Measurements from ENCODE around the gene CNNM1. TPM values are rescaled to one million over a fixed set of nuclear protein-coding genes. Genes with fewer than 3 reads are reported as not detected.

The CNNM1 gene
- polyA plus RNA-seq, 1 donor, result 1.8 TPM

DNA sequence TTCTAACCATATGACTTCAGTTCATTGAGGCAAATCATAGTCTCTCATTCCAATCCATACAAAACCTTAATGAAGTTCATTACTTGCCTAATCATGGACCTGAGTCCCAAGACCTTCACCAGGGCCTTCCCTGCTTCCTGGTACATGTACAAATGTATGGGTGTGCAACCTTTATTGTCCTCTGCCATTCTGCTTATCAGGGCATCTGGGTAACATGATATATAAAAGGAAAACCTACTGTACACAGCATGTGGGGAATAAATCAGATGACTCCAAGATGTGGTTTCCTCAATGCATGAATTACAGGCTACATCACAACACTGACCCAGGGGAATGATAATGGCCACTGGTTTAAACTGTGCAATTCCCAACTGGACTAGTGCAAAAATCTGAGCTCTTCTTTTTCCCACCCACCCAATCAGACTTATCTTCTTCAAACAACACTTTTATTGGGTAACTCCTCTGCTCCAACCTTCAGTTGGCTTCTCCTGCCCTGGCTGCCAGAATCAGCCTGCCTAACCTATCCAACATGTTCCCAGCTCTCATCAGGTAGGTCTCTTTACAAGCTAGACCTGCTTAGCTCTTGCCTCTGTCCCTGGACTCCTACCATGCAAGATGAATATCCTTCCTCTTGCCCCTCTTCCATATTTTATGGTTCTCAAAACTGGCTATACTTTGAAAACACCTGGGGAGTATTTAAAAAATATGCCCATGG, 89.9 kb downstream of the CNNM1 start:
- DNase-seq, result no peak

DNA sequence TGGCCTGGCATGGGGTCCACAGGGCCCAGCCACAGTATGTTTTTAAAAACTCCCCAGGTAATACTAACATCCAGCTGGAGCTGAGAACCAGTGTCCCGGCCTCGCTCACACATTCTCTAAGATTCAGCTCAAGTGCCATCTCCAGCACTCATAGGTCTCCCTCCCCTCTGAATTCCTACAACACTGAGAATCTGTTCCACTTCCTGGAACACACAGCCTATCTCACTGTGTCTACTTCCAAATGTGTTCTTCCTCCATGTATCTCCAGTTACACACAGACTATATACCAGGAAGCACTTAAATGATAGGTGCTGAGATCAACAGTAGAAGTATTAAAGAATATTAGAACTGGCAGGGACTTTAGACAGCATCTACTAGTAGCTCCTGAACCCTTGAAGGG, 90.5 kb downstream of the CNNM1 start:
- no peak for DNase-seq

DNA sequence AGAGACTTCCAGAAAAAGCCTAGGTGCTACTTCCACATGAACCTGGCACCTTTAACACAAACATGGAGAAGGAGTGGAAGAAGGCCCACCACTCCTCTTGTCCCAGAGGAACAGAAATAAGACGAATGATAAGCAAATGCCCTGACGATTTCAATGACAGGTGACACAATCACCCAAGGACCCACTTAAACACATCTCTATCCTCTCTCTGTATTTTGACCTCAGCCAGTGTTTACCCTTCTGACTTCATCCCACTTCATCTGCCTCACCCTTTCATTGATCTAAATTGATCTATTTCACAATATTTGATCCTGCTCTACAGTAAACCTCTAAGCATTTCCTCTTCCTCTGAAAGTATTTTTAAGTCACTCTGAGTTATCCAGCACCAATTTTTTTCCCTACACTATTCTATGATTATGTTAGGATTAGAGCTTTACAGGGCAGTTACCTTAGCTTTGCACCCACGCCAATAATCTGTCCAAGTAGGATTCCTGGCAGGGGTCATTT, 92.1 kb downstream of the CNNM1 start:
- DNase-seq, result no peak

DNA sequence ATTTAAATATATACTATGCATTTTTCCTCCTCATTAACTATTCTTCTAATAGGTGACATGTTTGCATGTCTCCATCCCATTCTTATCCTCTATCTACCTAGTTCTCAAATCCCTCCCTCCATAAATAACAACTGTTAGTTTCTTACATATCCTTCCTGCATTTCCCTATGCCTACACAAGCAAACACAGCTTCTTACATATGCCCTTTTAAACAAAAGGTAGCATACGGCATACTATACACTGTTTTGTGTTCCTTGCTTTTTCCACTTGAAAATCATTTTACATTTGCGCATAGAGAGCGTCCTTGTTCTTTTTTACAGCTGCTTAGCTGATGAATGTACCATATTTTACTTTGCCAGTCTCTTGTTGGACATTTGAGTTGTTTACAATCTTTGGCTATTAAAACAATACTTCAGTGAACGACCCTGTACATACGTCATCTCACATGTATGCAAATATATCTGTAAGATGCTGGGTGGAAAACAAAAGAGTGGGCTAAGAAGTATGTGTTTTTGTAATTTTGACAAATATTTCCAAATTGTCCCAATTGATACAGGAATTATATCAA, 93.5 kb downstream of the CNNM1 start:
- DNase-seq, result no peak

DNA sequence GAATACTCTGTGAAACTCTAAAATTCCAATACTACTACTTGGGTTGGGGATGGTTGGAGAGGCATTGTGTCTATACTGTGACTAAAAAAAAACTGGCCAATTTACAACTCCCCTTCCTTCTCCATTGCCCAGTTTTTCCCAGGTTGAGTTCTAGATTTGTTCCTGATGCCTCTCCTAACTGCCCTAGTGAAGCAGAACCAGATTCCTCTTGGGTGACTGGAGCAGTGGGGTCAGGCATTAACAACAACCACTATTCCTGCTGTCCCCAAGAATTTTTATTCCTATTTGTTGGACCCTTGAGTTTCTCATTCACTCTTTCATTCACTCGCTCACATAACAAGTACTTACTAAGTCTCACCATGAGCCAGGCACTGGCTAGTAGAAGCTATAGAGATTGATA, 95.5 kb downstream of the CNNM1 start:
- no peak for DNase-seq

DNA sequence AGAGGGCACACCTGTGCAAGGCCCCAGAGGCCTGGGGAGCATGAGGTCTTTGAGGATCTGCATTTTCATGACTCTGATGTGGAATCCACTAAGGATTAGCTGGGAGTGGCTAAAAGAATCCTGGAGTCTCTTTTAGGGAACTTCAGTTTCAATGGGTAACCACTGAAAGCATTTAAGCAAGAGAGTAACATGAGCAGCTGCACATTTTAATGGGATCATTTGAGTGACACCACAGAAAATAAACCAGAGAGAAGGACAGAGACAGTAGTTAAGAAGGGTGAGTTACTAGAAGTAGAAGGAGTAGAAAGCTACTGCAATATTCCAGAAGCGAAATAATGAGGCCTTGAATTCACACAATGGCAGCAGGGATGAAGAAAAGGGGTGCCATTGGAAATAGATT, 96.0 kb downstream of the CNNM1 start:
- no peak for DNase-seq

DNA sequence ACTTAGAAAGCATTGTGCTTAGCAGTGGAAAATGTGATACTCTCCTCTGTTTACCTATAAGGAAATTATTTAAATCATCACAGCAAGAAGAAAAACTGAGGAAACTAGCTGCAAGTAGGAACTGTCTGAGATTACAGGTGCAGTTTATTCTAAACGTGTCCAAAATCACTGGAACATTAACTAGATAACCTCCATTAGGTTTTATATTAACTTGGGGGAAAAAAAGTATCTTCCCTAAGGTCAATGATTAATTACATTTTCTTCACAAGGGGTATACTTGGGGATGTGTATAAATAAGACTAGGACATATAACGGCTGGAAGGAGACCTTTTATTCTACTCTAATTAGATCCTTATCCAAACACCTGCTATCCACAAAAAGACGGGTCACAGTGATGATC, 97.5 kb downstream of the CNNM1 start:
- no peak for DNase-seq

DNA sequence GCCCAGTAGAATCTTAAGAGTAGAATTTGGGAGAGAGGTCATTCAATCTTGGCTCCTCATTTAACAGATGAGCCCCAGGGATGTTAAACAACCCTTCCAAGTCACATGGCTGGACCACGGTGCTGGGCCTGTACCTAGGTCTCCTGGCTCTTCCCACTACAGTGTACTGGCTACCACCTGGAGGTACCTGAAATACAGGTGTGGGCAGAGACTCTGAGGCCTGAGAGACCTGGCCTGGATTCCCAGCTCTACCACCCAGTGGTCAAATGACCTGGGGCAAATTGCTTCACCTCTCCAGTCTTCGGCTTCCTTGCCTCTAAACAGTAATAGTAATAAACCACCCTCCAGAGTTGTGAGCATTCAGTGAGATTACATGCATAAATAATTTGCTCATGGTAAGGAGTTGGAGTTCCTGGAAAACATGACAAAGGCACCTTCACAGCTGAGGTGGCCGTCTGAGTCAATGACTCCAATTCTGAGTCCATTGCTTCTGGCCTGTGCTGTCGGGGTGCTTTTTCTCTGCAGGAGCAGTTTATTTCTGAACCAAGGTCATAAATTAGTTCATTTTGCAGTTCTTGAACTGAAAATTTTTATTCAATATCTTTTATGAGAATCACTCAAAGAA, 98.5 kb downstream of the CNNM1 start:
- no peak for DNase-seq

DNA sequence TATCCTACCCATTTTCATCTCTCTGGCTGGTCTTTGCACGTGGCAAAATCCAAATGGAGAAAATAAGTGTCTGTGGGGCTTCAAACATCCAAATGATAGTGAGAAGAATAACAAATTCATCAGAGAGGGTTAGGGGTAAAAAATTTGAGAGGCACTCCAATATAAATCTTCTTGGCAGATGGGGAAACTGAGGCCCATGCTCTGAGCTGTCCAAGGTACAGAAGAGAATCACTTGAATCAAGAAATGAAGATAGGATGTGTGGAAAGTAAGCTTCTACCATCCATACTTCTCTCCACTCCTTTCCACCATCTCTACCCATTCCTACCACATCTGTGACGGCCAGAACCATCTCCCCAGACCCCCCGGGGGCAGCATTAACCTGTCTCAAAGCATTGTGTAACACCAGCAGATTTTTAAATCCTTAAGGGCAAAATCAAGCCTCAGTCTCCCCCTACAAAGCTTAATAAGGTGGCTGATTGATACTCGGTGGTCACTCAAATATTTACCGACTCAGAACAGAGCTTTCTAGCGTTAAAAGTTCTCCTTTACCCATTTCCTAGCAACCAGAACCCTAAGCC, 100.5 kb downstream of the CNNM1 start:
- DNase-seq, result no peak

DNA sequence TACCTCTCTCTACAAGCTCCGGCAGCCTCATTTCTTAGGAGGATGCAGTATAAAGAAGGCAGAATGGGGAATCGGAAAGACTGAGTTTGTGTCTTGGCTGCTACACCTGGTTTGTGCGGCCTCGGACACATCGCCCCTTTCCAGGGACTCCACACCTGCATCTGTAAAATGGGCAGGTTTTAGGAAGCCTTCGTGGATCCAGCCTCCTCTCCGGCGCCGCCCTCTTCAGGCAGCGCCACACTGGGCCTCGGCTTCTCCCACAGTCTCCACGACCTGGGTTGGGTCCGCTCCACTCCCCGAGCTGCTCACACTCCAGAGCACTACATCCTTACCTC, 100.9 kb downstream of the CNNM1 start:
- no peak for DNase-seq

DNA sequence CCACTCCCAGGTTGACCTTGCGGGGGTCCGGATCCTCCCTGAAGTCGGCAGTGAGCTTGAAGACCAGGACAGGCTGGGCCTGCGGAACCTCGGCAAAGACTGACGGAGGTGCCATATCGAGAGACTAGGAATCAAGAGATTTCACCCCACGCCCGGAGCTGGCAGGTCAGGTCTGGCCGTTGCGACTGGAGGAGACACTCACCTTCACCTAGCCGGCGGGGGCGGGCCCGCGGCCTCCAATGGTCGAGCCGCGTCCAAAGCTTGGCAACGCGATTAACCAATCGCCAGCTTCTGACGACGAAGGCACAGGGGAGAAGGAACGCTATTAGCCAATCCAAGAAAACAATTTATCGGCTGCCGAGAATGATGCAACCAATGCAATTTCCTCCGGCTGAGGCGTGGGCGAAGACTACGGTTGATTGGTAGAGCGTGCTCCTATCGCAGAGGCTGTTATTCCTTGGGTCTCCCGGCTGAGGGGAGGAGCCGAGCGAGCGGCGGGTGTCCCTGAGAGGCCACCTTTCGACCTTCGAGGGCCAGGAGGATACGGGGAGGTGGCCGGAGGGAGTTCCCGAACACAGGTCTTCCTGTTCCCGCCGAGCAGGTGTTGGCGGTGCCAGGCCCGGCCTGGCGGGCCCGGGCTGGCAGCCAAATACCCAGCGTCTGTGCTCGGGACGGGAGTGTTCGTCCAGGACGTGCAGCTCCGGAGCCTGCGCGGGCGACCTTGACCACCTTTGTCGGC, 101.5 kb downstream of the CNNM1 start, which contains the start of gene GOT1:
Gene GOT1, minus strand, starts transcription at position 174 of the 739 bp plus-strand sequence. Its CDS starts 59 bp downstream, at position 115.
- DNase-seq, result peak; percentile 99

DNA sequence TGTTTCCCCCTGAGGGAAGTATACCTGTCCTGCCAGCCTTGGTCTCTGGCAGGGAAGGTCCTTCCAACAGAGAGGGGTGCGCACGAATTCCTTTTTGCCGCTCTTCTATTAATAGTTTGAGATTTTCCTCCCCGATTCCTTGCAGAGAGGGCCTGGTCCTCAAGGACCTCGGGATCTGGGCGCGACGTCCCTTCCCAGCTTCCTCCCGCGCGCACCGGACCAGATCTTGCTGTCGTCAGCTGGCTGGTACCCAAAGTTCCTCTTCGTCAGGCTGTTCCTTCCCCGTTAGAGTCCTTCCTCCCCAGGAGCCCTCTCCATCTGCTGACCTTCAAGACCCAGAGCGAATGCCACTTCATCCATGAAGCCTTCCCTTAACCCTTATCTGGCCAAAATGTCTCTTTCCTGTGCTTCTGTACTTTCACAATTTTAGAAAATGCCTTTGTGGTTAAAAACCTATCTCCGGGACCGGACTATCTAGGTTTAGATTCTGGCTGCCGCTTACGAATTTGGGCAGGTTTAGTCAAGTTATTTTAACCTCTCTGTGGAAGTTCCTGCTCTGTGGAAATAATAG, 102.1 kb downstream of the CNNM1 start:
- no peak for DNase-seq

DNA sequence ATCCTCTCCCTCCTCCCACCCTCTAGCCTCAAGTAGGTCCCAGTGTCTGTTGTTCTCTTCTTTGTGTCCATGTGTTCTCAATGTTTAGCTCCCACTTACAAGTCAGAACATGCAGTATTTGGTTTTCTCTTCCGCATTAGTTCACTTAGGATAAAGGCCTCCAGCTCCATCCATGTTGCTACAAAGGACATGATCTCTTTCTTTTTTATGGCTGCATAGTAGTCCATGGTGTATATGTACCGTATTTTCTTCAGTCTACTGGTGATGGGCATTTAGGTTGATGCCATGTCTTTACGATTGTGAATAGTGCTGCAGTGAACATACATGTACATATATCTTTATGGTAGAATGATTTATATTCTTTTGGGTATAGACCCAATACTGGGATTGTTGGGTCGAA, 102.9 kb downstream of the CNNM1 start:
- DNase-seq, result no peak

DNA sequence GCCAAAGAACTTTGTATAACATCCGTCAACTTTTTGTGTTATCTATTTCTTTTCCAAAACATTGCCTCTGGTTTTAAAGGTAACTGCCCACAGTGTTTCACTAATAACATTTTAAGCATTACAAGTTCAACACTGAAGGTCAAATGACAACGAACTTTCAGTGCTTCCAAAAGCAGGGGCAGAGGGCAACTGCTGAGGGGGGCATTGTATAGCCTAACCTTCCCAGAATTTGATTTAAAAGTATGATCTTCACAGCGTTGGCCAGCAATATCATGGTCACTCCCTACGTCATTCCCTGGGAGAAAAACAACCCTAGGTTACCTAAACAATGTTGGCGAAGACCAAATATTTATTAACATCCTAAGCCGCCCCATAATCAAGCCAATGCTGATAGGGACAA, 103.7 kb downstream of the CNNM1 start:
- DNase-seq, result no peak

DNA sequence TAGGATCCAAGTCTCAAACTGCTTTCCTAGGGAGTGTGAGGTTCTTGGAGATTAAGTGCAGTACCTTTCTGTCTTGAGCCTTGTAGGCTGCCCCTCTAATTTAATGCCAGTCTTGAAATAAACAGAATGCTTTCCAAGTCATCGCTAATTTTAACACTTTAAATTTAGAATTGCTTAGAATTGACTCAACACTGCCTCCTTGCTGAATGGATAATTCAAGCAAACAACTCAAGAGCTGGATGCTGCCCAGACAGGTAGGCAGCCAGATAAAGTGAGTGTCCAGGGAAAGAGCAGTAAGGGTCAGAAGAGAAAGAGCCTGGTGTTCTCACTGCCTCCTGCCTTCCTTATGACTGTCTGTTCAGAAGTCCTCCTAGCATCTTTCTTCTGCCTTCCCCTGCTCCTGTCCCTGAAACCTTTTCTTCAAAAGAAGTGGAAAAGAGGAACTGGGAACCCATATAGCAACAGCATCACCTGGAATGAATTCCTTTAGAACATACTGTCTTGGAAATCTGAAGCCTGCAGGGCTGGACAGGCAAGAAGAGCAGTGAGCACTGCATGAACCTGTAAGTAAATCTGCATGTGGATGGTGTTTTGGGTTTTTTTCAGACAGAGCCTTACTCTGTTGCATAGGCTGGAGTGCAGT, 104.3 kb downstream of the CNNM1 start:
- no peak for DNase-seq

DNA sequence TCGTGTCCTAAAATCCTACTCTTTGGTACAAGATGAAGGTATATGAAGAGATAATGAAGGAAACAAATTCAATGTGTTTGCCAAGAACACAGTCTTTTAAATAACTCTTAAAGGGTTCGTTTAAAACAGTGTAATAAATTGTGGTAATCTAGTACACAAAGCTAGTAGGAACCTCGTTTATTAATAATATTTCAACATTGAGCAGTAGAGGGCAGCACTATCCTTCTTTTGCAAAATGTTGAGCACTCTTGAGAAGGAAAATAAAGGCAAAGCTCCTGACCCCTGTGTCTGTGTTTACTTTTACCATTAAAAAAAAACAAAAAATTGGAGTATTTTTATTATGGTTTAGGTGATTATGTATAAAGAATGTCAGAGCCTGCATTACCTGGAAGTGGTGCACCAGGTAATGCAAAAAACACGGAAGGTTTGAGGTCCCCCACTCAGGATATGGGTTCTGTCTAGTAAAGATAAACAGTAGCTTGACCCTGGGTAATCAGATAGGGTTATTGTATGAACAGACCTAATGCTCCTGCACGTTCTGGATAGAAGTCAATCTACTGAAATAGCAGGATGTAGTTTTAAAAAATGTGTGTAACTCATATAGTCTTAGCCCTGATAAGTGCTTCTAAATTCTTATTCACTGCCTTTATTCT, 107.0 kb downstream of the CNNM1 start:
- DNase-seq, result peak; percentile 55

DNA sequence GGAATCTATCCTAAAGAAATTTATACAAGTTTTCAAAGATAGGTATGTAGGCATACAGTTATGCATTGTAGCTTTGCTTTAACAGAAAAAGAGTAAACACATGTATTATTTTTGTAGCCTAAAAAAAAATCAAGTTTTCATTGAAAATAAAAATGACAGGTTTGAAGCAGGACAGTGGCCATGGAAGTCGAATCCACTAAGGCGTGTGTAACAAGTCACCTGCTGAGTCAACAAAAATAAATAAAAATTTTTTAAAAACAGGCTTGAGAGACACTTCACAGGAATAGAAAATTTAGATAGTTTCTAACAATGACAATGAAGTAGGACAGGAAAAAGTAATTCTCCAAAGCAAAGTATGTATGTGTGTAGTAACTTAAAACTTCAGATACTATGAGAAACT, 109.7 kb downstream of the CNNM1 start:
- DNase-seq, result no peak

DNA sequence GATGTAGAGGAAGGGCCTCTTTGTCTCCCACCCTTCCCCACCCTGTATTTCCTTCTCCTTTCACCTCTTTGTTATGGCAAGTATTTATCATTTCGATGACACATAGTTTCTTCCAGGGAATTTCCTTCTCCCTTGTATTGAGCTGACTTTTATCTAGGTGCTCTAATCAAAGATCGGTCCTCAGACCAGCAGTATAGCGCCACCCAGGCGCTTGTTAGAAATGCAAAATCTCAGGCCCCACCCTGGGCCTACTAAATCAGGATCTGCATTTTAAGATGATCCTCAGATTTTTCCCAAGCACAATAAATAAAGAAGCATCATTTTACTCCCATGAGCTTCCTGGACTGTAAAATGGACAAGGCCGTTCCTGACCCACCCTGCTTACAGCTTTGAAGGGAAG, 113.2 kb downstream of the CNNM1 start:
- no peak for DNase-seq

DNA sequence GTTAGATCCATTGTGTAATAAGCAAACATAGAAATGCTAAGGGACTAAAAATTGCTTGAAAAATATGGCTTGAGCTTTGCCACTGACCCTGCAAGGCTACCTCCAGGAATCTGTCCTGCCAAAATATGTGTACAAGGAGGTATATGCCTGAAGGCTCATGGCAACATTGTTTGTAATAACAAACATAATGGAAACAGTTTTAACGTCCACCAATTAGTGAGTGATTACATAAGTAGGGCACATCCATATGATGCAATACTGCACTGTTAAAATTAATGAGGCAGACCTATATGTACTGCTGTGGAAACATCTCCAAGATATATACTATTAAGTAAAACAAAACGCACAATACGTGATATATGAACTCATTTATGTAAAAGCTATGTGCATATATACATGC, 114.3 kb downstream of the CNNM1 start:
- DNase-seq, result no peak
